Measurements from ENCODE around the gene HEPACAM2.

DNA sequence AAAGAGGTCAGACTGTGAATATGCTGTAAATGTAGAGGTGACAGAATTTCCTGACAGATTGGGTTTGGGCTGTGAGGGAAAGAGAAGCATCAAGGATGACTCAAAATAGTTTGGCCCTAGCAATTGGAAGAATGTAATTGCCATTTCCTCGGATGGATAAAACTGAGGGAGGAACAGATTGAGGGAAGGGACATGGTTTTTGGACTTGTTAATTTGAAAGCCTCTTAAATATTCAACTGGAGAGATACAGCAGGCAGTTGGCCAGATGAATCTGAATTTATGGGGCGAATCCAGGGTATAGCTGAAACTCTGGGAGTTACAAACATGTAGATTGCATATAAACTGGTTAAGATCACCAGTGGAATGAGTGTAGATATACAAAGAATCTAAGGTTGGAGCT lies 9.3 kb upstream of the HEPACAM2 start:
- TF ChIP-seq, protein P1, sequence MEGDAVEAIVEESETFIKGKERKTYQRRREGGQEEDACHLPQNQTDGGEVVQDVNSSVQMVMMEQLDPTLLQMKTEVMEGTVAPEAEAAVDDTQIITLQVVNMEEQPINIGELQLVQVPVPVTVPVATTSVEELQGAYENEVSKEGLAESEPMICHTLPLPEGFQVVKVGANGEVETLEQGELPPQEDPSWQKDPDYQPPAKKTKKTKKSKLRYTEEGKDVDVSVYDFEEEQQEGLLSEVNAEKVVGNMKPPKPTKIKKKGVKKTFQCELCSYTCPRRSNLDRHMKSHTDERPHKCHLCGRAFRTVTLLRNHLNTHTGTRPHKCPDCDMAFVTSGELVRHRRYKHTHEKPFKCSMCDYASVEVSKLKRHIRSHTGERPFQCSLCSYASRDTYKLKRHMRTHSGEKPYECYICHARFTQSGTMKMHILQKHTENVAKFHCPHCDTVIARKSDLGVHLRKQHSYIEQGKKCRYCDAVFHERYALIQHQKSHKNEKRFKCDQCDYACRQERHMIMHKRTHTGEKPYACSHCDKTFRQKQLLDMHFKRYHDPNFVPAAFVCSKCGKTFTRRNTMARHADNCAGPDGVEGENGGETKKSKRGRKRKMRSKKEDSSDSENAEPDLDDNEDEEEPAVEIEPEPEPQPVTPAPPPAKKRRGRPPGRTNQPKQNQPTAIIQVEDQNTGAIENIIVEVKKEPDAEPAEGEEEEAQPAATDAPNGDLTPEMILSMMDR (conservative IDR thresholded peaks at IDR 0.05 in 1 of 2, IDR thresholded peaks at IDR 0.05 in 1 of 2; ENCODE audit: low read depth in 1 of 2, low read length in 2 of 2), result no peak
- TF ChIP-seq EZH2 (IDR thresholded peaks at IDR 0.05; ENCODE audit: low read length, missing control alignments), result no peak
